Measurements from ENCODE around the gene FAM78B. TPM values are rescaled to one million over a fixed set of nuclear protein-coding genes. Genes with fewer than 3 reads are reported as not detected.

The FAM78B gene
- total and polyA plus RNA-seq, 5 experiments from 2014 or later = 0.08 to 0.27 (median 0.12) TPM; not detected in 1

DNA sequence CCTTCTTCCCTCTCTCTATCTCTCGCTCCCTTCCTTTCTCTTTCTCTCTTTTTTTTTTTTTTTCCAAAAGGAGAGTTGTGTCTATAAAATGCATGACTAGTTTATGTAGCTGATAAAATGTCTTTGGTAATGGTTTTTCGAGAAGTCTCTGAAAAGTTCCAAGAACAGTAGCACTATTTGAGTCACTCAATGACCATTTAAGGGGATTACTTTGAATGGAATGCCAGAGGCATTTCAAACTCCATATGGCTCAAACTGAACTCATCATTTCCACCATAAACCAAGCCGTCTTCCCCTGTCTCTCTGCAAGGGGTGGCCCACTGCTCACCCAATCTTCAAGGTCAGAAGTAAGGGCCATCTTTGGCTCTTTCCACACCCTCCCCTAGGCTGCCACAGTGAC is 93.3 kb downstream of the FAM78B start:
- H3K4me1 Mint-ChIP-seq = no peaks in the 10 kb centered on the region
- POLR2A ChIA-PET = no interaction called here
- H3K27me3 Mint-ChIP-seq = peaks cover 0 to 1% (median 0%) of the 10 kb centered on the region in 5 donors
- DNase-seq = no peak
- H3K27ac Mint-ChIP-seq = no peak overlapping the region
- H3K9me3 Mint-ChIP-seq = peaks cover 0 to 2% (median 0%) of the 10 kb centered on the region in 9 donors
- ATAC-seq = no peak
- H3K4me3 Mint-ChIP-seq = no peak overlapping the region
- no peaks in the 10 kb centered on the region for H3K36me3 Mint-ChIP-seq

DNA sequence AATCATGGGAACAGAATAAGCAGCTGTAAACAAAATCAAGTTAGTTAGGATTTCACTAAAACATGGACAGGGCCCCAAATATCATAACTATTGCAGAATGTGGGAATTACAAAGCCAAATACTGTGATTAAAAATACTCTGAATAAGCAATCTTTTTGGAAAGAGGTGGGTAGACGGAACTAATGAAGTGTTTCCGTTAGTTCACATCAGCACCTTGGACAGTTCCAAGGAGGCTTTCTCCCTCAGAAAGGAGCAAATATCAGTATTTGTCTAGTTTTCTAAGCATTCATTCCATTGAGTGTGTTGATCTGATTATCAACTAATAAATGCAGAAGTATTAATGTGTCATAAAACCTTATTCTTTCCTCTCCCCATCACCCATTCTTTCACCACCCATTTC is 97.4 kb downstream of the FAM78B start:
- Mint-ChIP-seq H3K27ac (no peak overlapping the region), H3K4me3 (no peak overlapping the region), H3K9me3 (peaks cover 0 to 2% (median 0%) of the 10 kb centered on the region in 9 donors), H3K36me3 (no peaks in the 10 kb centered on the region), H3K27me3 (peaks cover 0 to 3% (median 0%) of the 10 kb centered on the region in 5 donors), H3K4me1 (no peaks in the 10 kb centered on the region)
- DNase-seq (no peak), ATAC-seq (no peak)
- POLR2A ChIA-PET = no interaction called here

DNA sequence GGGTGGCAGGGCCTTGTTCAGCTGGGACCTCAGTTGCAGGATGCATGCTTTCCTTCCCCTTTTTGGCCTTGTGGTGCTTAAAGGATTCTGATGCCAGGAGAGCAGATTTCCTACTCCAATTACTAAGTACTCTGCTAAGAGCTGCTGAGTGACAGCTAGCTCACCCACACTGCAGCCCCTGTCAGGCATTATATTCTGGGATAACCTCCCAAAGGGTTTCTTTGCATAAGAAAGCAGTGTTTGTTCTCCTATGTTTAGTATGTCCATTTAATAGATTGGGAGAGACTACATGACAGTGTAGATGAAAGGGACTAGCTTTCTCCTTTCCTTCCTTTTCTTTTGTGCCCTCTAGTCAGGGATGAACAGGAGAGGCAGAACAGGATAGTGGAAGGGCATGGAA is 100.7 kb downstream of the FAM78B start:
- H3K27ac Mint-ChIP-seq = no peak overlapping the region
- DNase-seq (no peak), ATAC-seq (no peak)
- H3K4me1 Mint-ChIP-seq = no peaks in the 10 kb centered on the region
- no peak overlapping the region for H3K4me3 Mint-ChIP-seq
- POLR2A ChIA-PET = no interaction called here
- no peaks in the 10 kb centered on the region for H3K36me3 Mint-ChIP-seq
- peaks cover 0 to 2% (median 0%) of the 10 kb centered on the region in 9 donors for H3K9me3 Mint-ChIP-seq
- H3K27me3 Mint-ChIP-seq = peaks cover 0 to 5% (median 4%) of the 10 kb centered on the region in 5 donors

DNA sequence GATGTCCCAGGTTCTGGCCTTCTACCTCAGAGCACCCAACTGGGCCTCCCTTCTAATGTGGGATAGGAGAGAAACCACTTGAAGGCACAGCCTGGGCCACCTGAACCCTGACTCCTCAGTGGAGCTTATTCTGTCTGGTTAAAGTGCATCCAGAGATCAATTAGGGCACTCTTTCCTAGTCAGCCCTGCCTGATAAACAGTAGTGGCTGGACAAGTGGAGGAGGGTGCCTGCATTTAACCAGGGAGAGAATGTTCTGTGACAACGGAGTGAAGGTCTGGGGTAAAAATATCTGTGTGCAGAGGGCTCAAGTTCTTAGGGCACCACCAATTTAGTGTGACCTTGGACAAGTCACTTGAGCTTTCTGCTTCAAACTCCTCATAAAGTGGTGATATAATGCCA is 101.8 kb downstream of the FAM78B start:
- POLR2A ChIA-PET = no interaction called here
- Mint-ChIP-seq H3K27me3 (peaks cover 0 to 5% (median 4%) of the 10 kb centered on the region in 5 donors), H3K9me3 (peaks cover 0 to 2% (median 0%) of the 10 kb centered on the region in 9 donors), H3K36me3 (no peaks in the 10 kb centered on the region), H3K4me3 (no peak overlapping the region), H3K4me1 (no peaks in the 10 kb centered on the region), H3K27ac (no peak overlapping the region)
- DNase-seq (no peak), ATAC-seq (no peak)

DNA sequence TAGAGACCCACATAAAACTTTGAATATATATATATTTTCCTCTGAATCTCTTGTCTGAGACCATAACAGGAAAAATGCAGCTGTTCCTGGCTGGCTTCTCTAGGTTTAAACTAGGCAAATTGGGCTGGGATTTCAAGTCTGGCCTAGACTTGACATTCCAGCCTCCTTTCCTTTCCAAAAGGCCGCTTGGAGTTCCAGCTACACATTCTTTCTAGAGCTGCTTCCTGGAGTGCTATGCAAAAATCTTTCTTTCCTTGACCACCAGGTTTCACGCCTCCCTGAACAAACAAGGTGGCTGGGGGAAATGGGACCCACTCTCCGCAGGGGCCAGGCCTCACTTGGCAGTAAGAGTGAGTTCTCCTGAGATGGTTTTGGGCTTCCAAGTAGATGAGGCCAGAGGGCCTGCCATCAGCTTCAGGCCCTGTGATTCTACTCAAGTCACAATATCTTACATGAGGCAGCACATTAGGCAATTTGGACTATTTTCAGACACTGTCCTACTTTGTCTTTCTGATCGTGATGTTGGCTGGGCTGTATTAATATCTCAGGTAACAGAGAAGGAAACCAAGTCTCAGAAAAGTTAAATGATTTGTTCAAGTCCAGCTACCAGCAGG is 102.4 kb downstream of the FAM78B start:
- POLR2A ChIA-PET = no interaction called here
- no peak overlapping the region for H3K4me3 Mint-ChIP-seq
- ATAC-seq (no peak), DNase-seq (no peak)
- H3K27me3 Mint-ChIP-seq = peaks cover under 1 to 7% (median 4%) of the 10 kb centered on the region in 5 donors
- no peak overlapping the region for H3K27ac Mint-ChIP-seq
- no peaks in the 10 kb centered on the region for H3K36me3 Mint-ChIP-seq
- no peaks in the 10 kb centered on the region for H3K9me3 Mint-ChIP-seq
- H3K4me1 Mint-ChIP-seq = no peaks in the 10 kb centered on the region

DNA sequence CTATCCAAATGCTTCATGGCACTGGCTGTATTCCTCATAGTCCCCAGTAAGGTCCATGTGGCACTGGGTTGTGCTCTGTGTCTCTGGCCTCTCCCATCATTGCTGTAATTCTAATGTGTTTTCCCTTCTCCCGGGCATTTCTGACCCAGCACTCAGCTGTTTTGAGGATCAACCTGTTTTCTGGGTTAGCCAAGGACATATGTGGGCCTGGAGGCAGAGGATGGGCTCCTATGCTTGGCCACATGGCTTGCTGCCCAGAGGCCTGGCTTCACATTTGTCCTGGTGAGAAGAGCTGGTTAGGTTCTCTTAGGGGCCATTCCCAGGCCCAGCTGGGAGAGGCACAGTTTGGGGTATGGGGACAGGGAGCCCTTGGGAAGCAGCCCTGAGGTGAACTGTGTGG is 103.1 kb downstream of the FAM78B start:
- Mint-ChIP-seq H3K27me3 (peaks cover 4 to 8% (median 7%) of the 10 kb centered on the region in 5 donors), H3K4me1 (no peaks in the 10 kb centered on the region), H3K4me3 (no peak overlapping the region), H3K36me3 (no peaks in the 10 kb centered on the region), H3K27ac (no peak overlapping the region), H3K9me3 (no peaks in the 10 kb centered on the region)
- no peak for ATAC-seq
- POLR2A ChIA-PET = no interaction called here
- DNase-seq = no peak

DNA sequence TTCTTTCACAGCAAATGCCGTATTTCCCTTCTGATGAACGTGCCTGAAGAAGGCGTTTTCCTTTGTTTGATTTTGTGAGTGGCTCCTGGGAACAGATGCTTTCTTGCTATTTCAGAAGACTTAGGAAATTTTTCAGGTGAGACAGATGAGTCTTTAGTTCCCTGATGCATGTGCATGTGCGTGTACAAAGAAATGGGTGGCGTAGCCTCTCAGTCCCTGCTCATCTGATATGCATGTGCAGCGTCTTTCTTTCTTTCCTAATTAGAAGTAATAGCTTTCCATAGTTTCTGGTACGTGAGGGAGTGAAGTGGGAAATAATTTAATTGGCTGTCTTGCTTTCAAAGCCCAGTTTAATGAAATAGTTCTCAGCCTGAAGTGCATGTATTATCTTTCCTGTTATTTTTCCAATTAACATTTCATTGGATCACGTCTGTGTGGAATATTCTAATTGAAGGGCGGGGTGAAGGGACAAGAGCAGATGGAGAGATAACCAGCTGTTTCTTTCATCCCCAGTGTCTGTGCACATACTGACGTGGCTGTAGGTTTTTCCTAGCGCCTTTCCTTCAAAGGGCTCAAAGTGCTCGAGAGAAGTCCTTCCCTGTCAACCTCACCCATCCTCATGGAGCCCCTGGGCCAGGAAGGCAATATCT is 104.3 kb downstream of the FAM78B start:
- H3K9me3 Mint-ChIP-seq = no peaks in the 10 kb centered on the region
- POLR2A ChIA-PET = no interaction called here
- H3K4me3 Mint-ChIP-seq = no peak overlapping the region
- ATAC-seq (no peak), DNase-seq (no peak)
- no peaks in the 10 kb centered on the region for H3K36me3 Mint-ChIP-seq
- H3K27ac Mint-ChIP-seq = no peak overlapping the region
- peaks cover 4 to 18% (median 9%) of the 10 kb centered on the region in 5 donors for H3K27me3 Mint-ChIP-seq
- H3K4me1 Mint-ChIP-seq = no peaks in the 10 kb centered on the region

DNA sequence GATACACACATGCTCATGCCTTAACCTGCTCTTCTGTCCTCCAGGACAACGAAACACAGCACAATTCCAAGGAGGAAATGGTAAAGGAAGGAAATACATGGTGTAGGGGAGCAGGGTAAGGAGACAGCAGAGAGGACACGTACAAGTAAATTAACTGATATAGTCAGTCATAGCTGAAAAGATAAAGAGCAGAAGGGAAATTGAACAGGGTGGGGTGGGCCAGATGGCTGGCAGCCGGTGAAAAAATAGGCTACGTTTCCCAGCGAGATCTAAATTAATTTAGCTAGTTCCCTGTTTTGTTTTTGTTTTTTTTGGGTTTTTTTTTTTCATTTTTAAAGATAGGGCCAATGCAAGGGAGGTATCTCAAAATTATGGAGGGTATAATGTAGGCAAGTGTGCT is 109.2 kb downstream of the FAM78B start:
- DNase-seq = no peak
- no peak overlapping the region for H3K4me3 Mint-ChIP-seq
- ATAC-seq = no peak

GRCh38 chr1:166053395-166053794 is 113.4 kb downstream of the FAM78B start:
- ATAC-seq (no peak), DNase-seq (no peak)
- Mint-ChIP-seq H3K4me1 (no peaks in the 10 kb centered on the region), H3K27me3 (peaks cover 7 to 31% (median 15%) of the 10 kb centered on the region in 5 donors), H3K27ac (no peak overlapping the region), H3K9me3 (peaks cover 0 to 2% (median 0%) of the 10 kb centered on the region in 9 donors), H3K4me3 (no peak overlapping the region), H3K36me3 (no peaks in the 10 kb centered on the region)
- POLR2A ChIA-PET = no interaction called here

More for the DNA sequence above, 109.2 kb downstream of the FAM78B start:
- H3K9me3 Mint-ChIP-seq = peaks cover 0 to 1% (median 0%) of the 10 kb centered on the region in 9 donors
- POLR2A ChIA-PET = no interaction called here
- no peaks in the 10 kb centered on the region for H3K4me1 Mint-ChIP-seq
- peaks cover 8 to 42% (median 13%) of the 10 kb centered on the region in 5 donors for H3K27me3 Mint-ChIP-seq
- H3K27ac Mint-ChIP-seq = no peak overlapping the region
- H3K36me3 Mint-ChIP-seq = no peaks in the 10 kb centered on the region

- no peak overlapping the region for H3K27ac Mint-ChIP-seq
- no peak overlapping the region for H3K4me3 Mint-ChIP-seq
- peaks cover 9 to 55% (median 17%) of the 10 kb centered on the region in 5 donors for H3K27me3 Mint-ChIP-seq
- H3K4me1 Mint-ChIP-seq = peaks cover 0 to 2% (median 0%) of the 10 kb centered on the region in 4 donors
- DNase-seq (no peak), ATAC-seq (no peak)
- POLR2A ChIA-PET = no interaction called here
- H3K9me3 Mint-ChIP-seq = peaks cover 0 to 18% (median 0%) of the 10 kb centered on the region in 9 donors
- H3K36me3 Mint-ChIP-seq = no peaks in the 10 kb centered on the region
Observed at GRCh38 chr1:166040202-166040997, 126.4 kb downstream of the FAM78B start.

GRCh38 chr1:166039436-166040201 is 127.2 kb downstream of the FAM78B start:
- Mint-ChIP-seq H3K4me3 (no peak overlapping the region), H3K4me1 (peaks cover 0 to 2% (median 0%) of the 10 kb centered on the region in 4 donors), H3K27me3 (peaks cover 8 to 48% (median 21%) of the 10 kb centered on the region in 5 donors), H3K36me3 (no peaks in the 10 kb centered on the region), H3K9me3 (peaks cover 0 to 18% (median 0%) of the 10 kb centered on the region in 9 donors), H3K27ac (no peak overlapping the region)
- ATAC-seq (no peak), DNase-seq (no peak)
- POLR2A ChIA-PET = no interaction called here

DNA sequence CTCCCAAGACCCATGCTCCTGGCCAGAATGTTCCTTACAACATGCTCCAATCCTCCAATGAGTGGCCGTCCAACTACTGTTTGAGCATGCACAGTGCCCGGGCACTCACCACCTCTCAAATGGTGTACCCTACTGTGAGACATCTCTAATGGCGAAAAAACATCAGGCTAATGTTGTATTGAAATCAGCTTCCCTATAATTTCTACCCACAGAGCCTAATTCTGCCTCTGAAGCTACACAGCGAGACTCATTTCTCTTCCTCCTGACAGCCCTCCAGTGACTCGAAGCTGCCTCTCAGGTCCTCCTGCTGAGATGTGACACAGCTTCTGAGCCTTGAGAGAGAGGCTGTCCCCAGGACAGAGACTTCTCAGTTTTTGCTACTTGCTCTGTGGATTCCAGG is 130.7 kb downstream of the FAM78B start:
- Mint-ChIP-seq H3K27me3 (peaks cover 7 to 35% (median 16%) of the 10 kb centered on the region in 5 donors), H3K4me1 (no peaks in the 10 kb centered on the region), H3K4me3 (no peak overlapping the region), H3K27ac (no peak overlapping the region), H3K9me3 (peaks cover 0 to 16% (median 0%) of the 10 kb centered on the region in 9 donors), H3K36me3 (no peaks in the 10 kb centered on the region)
- DNase-seq = no peak
- POLR2A ChIA-PET = no interaction called here
- no peak for ATAC-seq

Data from naive thymus-derived CD8-positive, alpha-beta T cell (primary cell).